ENCODE measurements around the gene E2F4.
A peak's percentile ranks its signal among the peaks of the same experiment; 100 is the strongest.

The E2F4 gene

GRCh38 chr16:67192781-67193361, 916 bp downstream of the E2F4 start:
- DNase-seq: no peak

GRCh38 chr16:67193536-67193935, 1.6 kb downstream of the E2F4 start:
- DNase-seq: no peak

GRCh38 chr16:67194260-67194659, 2.3 kb downstream of the E2F4 start:
- no peak for DNase-seq

- DNase-seq: no peak
These were observed 3.7 kb downstream of the E2F4 start for GRCh38 chr16:67195676-67196075.

GRCh38 chr16:67196881-67197280, 4.9 kb downstream of the E2F4 start:
- no peak for DNase-seq

DNA sequence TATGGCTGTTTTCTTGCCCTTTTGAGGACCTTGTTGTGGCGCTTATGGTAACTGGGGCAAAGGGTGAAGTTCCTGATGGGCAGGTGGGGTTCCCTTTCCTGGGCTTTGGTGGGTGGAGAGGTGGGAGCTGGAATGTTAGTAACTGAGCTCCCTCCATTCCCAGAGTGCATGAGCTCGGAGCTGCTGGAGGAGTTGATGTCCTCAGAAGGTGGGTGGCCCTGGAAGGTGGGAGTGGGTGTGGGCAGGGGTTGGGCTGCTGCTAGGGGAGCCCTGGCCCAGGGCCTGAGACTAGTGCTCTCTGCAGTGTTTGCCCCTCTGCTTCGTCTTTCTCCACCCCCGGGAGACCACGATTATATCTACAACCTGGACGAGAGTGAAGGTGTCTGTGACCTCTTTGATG, 5.7 kb downstream of the E2F4 start:
- no peak for DNase-seq

DNA sequence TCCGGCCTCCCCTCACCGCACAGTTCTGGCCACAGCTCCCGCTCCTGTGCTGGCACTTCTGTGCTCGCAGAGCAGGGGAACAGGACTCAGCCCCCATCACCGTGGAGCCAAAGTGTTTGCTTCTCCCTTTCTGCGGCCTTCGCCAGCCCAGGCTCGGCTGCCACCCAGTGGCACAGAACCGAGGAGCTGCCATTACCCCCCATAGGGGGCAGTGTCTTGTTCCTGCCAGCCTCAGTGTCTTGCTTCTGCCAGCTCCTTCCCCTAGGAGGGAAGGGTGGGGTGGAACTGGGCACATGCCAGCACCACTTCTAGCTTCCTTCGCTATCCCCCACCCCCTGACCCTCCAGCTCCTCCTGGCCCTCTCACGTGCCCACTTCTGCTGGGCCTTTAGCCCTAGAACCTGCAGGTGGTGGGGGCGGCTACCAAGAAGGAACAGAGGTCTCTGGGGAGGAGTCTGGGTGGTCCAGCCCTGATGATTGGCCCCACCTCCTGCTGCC, 6.3 kb downstream of the E2F4 start:
- peak; percentile 64 for DNase-seq

DNA sequence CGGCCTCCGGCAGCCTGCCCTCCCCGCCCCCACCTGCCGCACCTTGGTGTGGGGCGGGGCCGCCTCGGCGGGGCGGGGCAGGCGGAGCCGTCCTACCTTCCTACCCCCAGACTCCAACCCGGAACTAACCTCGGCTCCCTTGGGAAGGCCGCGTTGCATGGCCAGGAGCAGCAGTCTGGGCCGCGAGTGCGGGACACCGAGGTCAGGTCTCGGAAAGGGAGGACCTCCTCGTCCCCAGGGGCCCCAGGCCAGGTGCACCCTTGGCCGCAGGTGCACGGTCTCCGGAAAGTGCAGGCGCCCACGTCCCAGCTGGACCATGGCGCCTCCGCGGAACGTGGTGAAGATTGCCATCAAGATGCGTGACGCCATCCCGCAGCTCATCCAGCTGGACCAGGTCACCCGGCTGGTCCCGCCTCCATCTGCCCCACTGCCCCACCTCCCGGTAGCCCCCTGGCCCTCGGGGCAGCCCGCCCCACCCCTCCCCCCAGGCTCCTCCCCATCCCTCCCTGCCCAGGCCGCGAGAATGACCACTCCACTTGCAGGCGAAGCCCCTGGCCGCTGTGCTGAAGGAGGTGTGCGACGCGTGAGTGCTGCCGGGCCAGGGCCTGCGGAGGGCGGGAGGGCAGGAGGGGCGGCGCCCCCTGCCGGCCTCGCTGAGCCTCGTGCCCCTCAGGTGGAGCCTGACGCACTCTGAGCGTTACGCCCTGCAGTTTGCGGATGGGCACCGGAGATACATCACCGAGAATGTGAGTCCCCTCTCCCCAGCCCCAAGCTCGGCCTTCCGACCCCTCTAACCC, 7.3 kb downstream of the E2F4 start, which contains the start of gene ELMO3:
Gene ELMO3 (plus strand): TSS at position 121 of the 797 bp plus-strand sequence. CDS start 196 bp downstream, at position 317.
- DNase-seq: no peak

- no peak for DNase-seq
These were observed 7.8 kb downstream of the E2F4 start for GRCh38 chr16:67199808-67200198.

GRCh38 chr16:67200491-67200890, 8.5 kb downstream of the E2F4 start:
- no peak for DNase-seq

DNA sequence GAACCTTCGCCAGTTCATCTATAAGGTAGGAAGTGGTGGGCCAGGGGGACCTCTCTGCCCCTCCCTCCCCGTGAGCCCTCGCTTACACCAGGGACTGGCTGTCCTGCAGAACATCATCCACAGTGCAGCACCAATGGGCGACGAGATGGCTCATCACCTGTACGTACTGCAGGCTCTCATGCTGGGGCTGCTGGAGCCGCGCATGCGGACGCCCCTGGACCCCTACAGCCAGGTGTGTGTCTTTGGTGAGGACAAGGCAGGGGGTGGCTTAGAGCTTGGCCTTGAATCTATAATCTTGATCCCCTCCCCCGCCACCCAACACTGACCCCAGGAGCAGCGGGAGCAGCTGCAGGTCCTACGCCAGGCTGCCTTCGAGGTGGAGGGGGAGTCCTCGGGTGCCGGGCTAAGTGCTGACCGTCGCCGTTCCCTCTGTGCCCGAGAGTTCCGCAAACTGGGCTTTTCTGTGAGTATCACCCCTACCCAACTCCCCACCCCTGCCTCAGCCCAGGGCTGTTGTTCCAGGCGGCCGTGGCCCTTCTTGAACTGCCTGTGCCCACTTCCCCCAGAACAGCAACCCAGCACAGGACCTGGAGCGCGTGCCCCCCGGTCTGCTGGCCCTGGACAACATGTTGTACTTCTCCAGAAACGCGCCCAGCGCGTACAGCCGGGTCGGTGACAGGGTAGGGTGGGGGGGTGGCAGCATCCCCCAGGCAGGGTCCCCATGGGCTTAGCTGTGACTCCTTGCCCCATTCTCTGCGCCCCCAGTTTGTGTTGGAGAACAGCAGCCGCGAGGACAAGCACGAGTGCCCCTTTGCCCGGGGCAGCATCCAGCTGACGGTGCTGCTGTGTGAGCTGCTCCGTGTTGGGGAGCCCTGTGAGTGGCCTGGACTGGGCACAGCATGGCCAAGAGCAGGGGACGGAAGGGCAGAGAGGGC, 9.7 kb downstream of the E2F4 start:
- DNase-seq: no peak

- no peak for DNase-seq
These were observed 10.5 kb downstream of the E2F4 start for GRCh38 chr16:67202426-67202825.

GRCh38 chr16:67202956-67203493, 11.1 kb downstream of the E2F4 start:
- no peak for DNase-seq

- no peak for DNase-seq
These were observed 12.1 kb downstream of the E2F4 start for GRCh38 chr16:67204076-67204475.

- no peak for DNase-seq
These were observed 14.3 kb downstream of the E2F4 start for GRCh38 chr16:67206129-67206837.

GRCh38 chr16:67206838-67207248, 14.9 kb downstream of the E2F4 start:
- DNase-seq: no peak

GRCh38 chr16:67207249-67208091, 15.5 kb downstream of the E2F4 start:
- no peak for DNase-seq

- no peak for DNase-seq
These were observed 16.4 kb downstream of the E2F4 start for GRCh38 chr16:67208154-67208896.

DNA sequence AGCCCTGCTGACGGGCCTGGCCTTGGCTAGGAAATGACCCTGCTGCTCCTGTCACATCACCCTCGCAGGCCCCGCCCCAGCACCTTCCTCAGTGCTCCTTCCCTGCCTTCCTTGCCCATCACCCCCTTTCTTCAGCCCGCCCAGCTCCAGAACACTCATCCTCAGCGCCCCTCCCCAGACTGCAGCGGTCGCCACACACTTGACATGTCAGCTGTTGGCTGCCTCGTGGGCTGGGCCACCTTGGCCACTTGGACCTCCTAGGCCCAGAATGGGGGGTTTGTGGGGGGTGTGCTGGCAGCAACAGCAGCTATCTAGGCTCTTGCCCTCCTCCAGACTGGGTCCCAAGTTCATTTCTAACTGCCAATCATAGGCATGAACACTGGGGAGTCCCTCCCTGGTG, 17.6 kb downstream of the E2F4 start:
- no peak for DNase-seq

Measured in suppressor macrophage treated with lipopolysaccharide for 4 hours (primary cell).